Measurements from ENCODE around the gene GNB1L.
A peak's percentile ranks its signal among the peaks of the same experiment; 100 is the strongest.

The GNB1L gene

DNA sequence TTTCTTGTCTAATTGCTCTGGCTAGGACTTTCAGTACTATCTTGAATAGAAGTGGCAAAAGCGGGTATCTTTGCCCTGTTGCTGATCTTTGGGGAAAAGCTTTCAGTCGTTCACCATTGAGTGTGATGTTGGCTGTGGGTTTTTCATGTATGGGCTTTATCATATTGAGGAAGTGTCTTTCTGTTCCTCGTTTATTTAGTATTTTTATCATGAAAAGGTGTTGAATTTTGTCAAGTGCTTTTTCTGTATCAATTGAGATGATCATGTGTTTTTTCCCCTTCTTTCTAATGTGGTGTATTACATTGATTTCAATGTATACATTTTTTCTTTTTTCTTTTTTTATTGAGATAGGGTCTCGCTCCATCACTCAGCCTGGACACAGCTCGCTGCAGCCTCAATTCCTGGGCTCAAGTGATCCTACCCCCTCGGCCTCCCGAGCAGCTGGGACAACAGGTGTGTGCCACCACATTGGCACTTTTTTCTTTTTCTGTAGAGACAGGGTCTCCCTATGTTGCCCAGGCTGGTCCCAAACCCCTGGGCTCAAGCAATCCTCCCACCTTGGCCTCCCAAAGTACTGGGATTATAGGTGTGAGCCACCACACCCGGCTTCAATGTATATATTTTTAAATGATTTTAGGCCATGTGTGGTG, 5.3 kb upstream of the GNB1L start:
- DNase-seq = no peak

DNA sequence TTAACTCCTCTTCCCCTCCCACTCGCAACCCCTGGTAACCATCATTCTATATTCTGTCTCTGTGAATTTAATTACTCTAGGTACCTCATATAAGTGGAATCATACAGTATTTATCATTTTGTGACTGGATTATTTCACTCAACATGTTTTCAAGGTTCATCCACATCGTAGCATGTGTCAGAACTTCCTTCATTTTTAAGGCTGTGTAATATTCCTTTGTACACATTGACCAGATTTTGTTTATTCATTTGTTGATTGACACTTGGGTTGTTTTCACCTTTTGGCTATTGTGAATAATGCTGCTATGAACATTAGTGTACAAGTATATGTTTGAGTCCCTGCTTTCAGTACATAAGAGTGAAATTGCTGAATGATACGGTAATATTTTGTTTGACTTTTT, 2.7 kb upstream of the GNB1L start:
- DNase-seq = no peak

DNA sequence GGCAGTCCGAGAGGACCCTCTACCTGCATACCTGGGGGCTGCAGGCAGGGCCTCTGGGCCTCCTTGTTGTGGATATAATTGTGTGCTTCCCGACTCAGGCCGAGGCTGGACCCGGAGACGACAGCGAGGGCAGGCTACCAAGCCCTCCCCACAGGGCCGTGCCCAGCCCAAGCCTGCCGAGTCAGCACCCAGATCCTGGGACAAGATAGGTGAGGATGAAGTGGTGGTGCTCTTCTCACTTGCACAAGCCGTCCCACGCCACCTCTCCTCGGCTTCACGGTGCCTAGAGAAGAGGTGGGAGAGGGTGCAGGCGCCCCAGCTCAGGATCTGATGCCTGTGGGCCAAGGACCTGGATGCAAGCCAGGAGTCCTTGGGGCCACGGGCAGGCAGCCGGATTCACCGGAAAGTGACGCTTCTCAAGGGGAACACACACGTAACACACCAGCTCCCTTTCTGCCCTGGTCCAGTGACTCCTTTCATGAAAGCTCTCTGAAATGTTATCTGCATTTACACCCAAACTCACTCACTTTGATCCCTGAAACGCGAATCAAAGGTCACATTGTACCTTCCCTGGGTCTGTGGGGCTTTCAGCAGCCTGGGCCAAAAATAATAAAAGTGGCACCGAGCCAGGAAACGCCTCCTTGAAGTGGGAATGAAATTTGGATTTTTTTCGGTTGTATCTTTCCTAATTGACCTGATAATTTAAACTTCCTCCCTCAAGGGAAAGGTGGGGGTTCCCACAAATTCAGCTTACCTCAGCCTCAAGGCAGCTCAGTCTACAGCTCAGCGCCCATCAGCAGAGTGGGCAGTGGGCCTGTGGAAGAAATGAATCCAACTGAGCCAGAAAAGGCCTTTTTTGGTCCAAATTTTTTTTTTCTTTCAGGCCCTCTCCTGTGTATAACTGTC, 1.1 kb upstream of the GNB1L start:
- peak; percentile 41 to 59 (median 56) for DNase-seq

DNA sequence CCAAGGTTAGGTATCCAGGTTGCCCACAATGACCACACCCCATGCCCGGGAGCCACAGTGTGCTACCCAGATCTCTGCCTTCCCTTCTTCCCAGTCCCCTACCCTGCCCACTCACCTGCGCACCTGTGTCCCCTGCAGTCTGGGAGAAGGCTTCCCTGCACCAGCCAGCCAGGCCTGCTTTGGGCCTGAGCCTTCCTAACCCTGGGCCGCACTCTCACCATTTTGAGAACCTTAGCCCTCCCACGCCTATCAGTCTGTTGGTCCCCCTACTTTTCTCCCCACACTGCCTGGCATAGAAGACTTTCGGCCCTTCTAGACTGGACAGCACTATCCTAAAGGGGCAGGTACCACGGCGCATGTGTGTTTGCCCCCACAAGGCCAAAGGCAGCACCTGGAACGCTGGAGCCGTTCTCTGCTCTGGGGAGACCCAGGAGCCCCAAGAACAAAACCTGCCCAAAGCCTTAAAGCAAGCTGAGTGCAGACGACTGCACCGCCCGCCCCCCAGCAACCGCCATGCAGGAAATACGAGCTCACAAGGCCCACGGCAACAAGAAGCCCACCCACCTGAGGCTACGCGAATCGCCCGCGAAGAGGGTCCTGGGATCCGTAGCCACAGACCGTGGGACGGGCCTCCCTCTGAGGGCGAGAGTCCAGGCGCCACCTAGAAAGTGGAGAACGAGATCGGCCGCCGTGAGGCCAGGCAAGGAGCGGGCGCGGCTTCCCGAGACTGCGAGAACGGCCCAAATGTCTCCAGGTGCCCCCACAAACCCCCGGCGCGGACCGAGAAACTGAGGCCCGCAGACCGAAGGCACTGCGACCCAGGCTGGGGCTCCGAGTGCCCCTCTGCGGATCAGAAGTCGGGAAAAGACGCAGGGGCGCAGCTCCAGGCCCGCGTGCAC, 546 bp downstream of the GNB1L start:
- DNase-seq = peak in 2 of 3 donors; percentile 10 to 18

DNA sequence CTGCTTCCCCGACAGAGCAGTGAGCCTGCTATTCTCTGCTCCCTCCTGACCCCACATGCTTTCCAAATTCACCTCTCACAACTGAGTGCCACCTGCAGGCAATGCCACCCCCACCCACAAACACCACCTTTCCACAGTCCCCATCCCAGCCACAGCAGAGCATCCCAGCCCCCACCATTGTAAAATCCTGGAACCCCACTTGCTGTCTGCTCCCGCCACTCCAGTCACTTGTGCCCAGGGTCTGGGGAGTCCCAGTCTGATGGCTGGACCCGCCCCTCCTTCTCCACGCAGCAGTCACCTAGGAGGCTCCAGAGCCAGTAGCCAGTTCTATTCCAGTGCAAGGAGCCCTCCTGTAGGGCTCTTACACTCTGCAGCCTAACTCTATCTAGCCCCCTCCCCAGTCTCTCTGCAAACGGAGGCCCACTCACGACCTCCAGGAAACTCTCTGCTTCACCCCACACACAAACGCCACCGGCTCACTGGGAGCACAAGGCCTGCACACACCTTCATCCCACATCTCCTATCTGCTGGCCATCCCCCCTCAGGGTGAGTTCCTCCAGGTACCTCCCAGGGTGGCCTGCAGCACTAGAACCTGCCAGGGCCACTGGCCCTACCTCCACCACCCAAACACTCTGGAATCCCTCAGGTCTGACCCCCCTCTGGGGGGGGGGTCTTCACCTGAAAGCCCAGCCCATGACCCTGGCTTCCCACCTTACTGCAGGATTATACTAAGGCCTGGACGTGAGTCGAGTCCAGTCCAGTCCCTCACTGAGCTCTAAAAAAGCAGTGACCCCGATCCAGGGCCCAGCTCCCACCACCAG, 1.4 kb downstream of the GNB1L start:
- no peak for DNase-seq

DNA sequence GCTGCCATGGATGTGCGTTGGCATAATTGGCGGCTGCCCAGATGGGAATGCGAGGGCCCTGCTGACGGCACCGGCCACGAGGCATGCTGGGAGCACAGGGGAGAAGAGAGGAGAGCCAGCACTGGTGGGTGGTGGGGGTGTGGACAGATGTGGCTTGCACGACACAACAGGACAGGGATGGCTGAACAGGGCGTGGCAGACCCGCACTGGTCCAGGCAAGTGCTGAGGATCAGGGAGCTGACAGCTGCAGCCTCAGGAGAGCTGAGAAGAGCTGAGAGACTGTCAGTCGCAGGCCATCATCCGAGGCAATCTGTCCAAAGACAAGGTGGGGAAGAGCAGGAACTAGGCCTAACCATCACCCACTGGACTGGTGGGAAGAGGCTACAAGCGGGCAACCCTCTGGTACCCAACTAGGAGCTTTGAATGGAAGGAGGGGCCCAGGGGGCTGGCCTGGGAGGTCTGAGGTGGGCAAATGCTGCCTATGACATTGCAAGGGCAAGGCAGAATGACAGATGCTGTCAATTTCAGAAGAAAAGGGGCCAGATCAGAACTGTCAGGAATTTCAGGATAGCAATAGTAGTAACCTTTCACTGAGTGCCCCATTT, 2.4 kb downstream of the GNB1L start:
- no peak for DNase-seq

DNA sequence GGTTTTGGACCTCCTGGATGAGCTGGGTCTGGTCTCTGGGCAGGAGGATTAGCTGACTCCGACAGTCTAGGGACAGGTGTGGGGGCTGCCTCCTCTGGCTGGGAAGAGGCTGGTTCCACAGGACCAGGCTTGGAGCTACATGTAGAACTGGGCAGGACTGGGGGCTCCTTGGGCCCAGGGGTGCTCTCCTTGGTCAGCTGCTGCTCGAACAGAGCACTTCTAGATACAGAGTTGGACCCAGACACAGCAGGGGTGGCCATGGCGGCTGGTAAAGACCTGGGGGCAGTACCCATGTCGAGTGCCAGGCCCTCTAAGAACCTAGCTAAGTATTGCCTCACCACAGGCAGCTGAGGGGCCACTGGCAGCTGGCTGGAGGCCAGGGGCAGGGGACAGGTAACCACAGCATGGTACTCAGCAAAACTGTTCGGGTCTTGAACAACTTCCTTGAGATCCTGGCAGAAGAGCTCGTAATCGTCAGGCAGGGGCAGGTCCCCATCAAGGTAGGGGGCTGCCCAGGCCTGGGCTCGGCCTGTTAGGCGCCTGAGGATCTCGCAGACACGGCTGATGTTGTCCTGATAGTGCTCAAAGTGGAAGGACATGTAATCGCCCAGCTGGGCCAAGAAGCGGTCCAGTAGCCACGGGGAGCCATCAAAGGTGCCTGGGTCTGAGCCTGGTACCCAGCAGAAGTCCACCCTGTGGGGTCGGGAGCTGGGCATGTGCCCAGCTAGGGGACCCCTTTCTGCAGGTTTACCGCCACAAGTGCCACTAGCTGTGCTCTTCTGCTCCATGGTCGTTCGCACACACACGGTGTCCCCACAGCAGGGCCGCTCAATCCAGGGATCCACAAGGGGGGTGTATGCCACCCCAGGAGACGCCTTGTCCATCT, 3.1 kb downstream of the GNB1L start:
- no peak for DNase-seq

DNA sequence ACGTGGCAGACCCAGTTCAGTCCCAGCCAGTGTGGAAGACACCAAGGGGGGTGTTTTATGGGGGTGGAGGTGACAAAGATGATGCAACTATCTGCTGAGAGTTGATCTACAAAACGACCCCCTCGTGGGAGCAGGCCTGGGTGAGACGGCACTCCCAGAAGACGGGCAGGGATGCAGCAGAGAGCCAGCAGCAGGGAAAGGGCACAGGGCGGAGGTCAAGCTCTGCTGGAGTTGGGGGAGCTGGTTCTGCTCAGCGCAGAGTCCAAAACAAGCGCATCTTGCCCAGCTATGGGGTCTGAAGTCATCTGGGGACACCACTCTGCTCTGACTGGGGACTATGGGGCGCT, 3.9 kb downstream of the GNB1L start:
- no peak for DNase-seq

DNA sequence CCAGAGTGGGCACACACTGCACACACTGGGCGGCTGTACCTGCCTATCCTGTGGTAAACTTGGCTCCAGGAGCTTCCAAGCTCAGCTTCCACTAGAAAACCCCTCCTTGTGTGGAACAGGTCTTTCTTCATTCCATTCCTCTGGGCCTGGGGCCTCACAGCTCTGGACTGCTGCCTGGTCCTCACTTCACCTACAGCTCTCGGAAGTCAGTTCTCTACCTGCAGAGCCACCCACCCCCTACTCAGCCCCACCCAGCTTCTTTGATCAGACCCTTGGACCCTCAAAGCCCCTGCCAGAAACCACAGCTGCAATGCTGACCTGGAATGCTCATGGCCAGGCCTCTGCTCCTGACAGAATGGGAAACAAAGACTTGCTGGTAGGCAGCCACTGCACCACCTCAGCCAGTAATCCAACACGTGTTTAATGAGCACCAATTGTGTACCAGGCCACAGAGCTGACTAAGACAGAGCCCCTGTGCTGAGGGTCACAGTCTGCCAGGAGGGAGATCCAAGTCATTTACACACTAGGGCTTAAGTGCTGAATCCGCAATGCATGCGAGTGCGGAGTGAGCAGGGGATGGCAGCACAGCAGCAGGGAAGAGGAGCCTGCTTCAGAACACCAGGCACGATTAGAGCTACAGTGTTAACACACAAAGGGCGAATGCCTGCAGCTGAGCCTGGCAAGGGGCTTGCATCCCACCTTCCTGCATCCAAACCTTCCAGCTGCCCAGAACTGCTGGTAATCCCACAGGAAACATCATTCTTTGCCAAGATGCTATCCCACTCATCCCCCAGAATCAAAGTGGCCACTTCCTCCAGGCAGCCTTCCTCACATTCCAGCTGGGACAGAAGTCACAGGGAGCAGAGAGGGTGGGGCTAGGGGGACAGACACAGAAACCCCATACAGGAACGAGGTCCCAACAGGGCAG, 4.6 kb downstream of the GNB1L start:
- DNase-seq = no peak

DNA sequence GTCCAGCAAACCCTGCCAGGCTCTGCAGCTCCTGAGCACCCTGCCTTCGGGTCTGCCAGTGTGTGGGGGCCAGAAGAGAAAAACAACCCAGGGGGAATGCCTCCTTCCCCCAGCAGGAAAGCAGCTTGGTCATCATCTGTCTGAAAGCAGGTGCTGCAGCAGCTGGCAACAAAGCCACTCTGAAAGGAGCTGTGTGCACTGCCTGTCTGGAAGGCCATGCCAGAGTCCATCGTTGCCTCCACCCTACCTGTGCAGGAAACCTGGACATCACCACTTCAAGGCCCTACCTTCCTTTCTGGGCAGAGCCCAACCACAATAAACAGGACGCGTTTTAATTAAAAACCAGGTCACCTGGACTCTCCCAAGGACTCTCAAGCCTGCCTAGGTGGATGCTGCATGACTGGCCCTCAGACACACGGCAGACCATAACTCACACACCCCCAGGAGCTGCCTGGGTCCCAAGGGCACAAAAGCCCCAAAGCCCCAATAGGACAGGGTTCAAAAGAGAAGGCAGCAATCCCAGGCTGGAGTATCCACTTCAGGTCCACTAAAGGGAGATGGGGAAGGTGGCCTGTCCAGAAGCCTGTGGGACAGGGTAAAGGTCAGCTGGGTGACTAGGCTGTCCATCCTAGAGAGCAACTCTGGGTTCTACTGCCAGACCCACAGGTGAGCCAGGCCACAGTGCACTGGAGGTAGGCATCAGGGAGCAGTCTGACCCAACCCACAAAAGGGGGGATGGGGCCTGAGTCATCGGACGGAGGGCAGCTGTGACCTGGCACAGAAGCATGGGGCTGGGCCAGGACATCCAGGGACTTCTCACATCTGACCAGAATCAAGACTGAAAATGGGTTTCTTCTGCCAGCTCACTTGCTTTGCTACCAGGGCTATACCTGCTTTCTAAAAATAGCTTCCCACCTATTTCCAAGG, 6.1 kb downstream of the GNB1L start:
- DNase-seq = no peak

DNA sequence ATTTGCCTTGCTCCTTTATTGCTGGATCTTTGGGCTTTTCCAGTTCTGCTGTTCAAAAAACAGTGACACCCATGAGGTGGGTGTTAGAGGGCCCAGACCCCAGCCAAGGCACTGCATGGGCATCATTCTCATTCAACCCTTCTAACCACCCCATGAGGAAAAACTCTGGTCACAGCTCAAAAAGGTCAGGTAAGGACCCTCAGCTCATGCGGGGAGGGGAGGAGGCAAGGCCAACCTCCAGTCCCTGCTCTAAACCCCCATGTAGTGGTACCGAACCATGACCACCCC, 7.4 kb downstream of the GNB1L start:
- DNase-seq = no peak

DNA sequence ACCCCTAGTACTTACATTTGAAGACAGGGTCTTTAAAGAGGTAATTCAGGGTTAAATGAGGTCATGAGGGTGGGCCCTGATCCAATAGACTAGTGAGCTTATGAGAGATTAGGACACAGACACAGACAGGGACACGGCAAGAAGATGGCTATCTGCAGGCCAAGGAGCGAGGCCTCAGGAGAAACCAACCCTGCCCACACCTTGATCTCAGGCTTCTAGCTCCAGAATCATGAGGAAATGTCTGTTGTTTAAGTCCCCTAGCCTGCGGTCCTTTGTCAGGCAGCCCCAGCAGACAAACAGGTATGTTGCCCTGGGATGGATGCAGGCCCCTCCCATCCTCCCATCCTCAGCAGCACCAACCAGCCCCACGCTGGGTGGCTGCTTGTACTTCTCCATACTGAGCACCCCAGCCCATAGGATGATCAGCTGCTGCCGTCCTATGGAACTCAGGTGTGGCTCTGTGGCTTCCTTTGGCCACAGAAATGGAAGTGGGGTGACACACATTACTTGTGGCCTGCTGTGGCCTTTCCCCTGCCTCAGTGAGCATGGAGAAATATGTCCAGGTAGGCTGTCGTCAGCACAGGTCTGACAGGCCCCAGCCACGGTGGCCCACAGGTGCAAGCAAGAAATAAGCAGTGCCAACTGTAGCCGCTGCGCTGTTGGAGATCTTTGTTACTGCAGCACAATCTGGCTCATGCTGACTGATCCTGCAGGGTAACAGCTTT, 7.9 kb downstream of the GNB1L start:
- DNase-seq = no peak

DNA sequence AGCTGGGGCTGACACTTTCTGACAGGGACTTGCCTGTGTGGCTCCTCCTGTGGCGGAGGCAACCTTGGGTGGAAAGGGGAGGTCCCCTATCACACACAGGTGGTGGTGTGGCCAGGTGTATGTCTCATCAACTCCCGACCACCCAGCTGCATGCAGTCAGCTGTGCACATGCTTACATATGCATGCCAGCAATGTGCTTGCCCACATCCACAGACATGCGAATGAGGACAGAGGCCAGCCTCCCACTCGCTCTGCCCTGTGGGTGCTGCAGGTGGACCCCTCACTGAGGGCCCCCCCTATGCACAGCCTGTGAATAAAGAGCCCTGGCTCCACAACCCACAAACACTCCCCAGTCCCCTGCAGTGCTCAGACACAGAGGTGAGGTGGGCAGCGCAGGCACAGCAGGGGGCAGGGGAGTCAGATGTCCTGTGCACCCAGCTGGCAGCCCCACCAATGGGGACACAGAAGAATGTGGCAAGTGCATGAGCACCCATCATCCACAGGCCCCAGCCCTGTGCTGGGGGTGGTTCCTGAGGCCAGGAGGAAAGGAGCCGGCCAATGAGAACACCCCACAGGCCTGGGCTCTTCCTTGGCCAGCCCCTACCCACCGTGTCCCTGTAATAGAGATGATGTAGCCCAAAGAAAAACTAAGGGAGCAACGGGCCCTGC, 9.5 kb downstream of the GNB1L start:
- DNase-seq = no peak

DNA sequence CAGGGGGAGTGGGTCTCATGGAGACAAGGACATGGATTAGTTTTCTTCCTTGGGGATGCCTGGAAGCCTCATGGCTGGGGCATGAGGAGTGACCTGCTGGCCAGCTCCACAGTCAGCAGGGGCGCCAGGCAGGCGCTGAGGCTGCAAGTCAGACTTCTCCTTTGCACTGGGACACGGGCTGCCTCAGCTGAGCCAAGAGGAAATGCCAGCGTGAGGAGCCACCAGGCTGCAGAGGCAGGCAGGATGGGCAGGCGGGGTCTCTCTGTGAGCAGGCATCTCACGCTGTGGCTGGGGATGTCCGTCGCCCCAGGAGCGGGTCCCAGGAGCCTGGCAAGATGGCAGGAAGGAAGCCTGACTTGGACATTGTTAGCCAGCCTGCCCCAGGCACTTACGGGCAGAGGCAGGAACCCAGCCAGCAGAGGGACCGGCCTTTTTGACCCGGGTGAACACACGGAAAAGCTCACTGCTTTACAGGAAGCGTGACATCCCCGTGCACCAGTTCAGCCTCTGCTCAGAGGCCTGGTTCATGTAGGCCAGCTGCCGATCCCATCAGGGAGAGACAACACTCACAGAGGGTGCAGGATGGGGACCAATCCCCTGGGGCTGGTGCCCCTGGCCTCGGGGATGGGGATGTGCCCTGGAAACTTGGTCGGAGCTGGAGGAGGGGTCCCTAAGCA, 10.2 kb downstream of the GNB1L start:
- DNase-seq = peak; percentile 73 to 85 (median 82)

DNA sequence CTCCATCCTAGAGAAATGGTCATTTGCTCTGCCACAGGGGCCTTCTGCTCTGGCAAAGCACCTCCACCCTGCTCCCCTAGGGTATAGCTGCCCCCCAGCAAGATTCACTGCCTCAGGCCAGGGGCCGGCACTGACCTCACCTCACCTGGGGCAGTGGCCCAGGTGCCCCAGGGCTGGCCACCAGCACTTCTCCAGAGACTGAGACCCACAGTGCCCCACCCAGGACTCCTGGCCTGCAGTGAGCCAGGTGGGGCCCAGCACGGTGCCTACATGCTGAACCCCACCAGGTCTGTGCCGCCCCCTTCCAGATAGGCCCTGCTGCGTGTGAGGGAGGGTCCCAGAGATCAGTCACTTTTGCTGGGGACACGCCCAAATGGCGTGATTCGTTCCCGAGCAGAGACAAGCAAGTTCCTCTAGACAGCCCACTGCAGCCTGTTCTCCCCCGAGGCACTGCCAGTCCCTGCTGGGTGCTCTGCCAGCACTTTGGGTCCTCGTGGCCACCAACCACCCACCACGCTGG, 10.8 kb downstream of the GNB1L start:
- no peak for DNase-seq

DNA sequence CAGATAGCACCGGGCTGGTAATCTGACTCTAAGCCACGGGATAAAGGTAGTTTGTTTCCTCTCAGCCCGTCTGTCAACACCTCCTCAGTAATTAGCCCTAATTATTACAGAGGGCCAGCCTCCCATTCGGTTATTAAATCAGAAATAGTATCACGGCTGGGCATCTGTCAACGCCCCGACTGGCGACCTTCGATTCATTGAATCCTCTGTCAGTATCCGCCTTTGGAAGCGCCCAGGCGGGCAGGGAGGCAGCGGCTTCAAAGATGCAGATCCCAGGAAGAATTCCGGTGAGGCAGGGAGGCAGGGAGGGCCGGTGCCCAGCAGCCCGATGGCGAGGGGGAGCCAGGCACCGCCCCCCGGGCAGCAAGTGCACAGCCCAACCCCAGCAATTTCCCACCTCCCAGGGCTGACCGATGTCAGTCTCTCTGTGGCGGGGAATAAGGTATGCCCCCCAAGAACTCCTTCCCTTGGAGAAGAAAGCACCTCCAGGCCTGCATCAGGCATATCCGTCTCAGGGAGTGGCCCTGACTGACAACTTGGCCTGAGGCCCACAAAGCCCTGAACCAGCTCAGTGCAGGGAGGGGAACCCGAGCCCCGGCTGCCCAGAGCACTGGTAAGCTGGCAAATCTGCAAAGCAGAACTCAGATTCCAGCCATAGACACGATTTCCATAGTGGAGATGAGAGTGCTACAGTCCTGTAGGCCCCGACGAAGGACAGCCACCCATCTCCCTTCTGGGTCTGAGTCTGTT, 11.4 kb downstream of the GNB1L start:
- DNase-seq = no peak

Measured in suppressor macrophage treated with lipopolysaccharide for 1 hour (primary cell).